RWPE1 (cell line): Measurements from ENCODE around the gene NSG2.

Experiments
- CTCF ChIA-PET: fragments of 350-600 bp; sonication (Branson Sonifier 250); formaldehyde crosslinking; extraction: SDS; loops from one replicate; lab custom pipeline; 2021; lab: Yijun Ruan, JAX
- POLR2A ChIA-PET: fragments of 400-600 bp; formaldehyde crosslinking; extraction: SDS; loops from one replicate; lab custom pipeline; 2020; ENCODE audit warnings: antibody characterized with exemption; ENCODE audit not compliant: low non-redundant PET; lab: Yijun Ruan, JAX
- DNase-seq: peaks from one replicate; pipeline ENCODE4 v3.0.0; 2012; ENCODE audit warnings: low spot score
- H3K27ac ChIP-seq: fragments of 450-650 bp; 2 replicates; pipeline ENCODE4 v1.5.1; 2017
- TF ChIP-seq, protein P1 (sequence below): fragments of 450-650 bp; conservative IDR thresholded peaks from 2 replicates; pipeline ENCODE4 v1.5.1; 2017; ENCODE audit warnings: low read depth, mild to moderate bottlenecking

NSG2 gene

GRCh38 chr5:174067499-174067898 is 22.0 kb downstream of the NSG2 start:
- POLR2A ChIA-PET: no interaction called here
- no peak for DNase-seq
- TF ChIP-seq, protein P1, sequence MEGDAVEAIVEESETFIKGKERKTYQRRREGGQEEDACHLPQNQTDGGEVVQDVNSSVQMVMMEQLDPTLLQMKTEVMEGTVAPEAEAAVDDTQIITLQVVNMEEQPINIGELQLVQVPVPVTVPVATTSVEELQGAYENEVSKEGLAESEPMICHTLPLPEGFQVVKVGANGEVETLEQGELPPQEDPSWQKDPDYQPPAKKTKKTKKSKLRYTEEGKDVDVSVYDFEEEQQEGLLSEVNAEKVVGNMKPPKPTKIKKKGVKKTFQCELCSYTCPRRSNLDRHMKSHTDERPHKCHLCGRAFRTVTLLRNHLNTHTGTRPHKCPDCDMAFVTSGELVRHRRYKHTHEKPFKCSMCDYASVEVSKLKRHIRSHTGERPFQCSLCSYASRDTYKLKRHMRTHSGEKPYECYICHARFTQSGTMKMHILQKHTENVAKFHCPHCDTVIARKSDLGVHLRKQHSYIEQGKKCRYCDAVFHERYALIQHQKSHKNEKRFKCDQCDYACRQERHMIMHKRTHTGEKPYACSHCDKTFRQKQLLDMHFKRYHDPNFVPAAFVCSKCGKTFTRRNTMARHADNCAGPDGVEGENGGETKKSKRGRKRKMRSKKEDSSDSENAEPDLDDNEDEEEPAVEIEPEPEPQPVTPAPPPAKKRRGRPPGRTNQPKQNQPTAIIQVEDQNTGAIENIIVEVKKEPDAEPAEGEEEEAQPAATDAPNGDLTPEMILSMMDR: no peak
- H3K27ac ChIP-seq: no peak overlapping the region
- CTCF ChIA-PET: interaction anchor here (0.6 kb wide), 1 partner anchor 395 kb away, joined by 3 read pairs; no protein-coding TSS in a partner anchor

DNA sequence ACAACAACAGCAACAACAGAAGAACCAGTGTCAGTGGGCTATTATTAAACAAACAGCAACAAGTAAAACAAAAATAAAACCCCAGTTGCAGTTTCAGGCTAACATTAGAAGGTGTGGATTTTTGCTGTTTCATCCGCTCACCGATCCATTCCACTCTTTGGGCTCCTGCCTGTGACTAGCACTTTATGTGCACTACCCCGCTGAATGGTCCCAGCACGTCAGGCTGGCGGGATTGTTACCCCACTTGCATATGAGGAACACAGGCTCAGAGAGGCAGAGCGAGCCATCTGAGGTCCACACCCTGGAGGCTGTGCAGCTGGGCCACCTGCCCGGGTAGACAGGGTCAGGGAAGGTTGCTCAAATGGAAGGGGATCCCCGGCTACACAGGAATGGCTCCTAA is 26.0 kb downstream of the NSG2 start:
- no peak overlapping the region for H3K27ac ChIP-seq
- CTCF ChIA-PET: interaction anchor here (0.5 kb wide), 1 partner anchor 167 kb away, joined by 4 read pairs; no protein-coding TSS in a partner anchor
- POLR2A ChIA-PET: no interaction called here
- TF ChIP-seq, protein P1: no peak
- no peak for DNase-seq

DNA sequence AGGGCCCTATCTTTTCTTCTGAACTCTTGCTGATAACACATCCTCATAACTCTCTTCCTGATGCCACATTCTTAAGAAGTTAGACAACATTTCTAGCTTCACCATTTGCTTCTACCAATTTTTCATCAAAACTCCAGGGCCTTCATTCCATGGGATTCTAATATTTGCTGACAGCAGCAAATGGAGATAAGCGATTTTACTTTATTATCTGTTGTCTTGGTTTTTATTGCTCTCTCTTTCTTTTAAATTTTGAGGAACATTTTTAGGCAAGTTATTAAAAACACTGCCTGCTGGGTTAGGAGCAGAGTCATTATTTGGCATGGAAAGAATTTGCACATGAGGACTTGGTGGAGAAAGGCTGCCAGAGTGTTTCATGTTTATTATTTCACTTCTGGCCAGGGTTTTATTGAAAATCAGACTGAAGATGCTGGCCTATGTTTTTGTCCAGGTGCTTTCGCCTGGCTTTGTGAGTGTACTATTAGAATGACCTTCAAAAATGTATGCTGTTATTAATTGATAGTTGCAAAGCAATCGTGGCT is 27.7 kb downstream of the NSG2 start:
- H3K27ac ChIP-seq: no peak overlapping the region
- DNase-seq: no peak
- ChIA-PET CTCF (no interaction called here), POLR2A (no interaction called here)
- TF ChIP-seq, protein P1: no peak

DNA sequence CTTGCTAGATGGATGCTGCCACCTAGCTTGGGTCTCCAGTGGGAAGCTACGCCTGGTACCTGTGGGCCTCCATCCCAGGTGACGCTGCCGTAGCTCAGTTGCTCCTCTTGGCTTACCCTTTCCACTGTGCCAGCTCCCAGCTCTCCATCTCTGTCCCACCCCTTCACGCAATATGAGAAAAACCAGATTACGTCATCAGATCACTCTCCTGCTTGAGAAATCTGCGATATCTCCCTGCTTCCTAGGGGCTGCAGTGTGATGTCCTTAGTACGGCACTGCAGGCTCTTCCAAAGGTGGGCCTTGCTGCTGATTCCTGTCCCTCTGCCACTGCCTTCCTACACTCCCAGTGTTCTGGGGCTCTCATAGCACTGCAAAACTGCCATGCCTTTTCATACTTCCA is 28.9 kb downstream of the NSG2 start:
- ChIA-PET CTCF (interaction anchor here (1.1 kb wide), 2 partner anchors 29 to 247 kb away, joined by 3 to 4 read pairs; partner anchors contain the start of gene NSG2), POLR2A (no interaction called here)
- TF ChIP-seq, protein P1: no peak

DNA sequence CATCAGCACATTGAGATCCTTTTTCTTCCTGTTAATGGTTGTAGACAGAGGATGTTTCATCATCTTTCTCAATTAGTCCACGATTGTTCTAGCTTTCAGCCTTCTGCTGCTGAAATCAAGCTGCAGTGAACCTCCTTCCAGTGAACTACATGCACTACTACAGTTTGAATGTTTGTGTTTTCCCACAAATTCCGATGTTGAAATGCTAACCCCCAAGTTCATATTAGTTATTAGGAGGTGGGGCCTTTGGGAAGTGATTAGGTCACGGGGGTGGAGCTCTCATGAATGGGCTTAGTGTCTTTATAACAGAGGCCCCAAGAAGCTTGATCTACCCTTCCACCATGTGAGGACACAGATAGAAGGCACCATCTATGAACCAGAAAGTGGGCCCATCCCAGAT is 32.9 kb downstream of the NSG2 start:
- ChIA-PET POLR2A (no interaction called here), CTCF (interaction anchor here (0.5 to 1.0 kb wide), 6 partner anchors 13 to 408 kb away, joined by 3 read pairs; no protein-coding TSS in a partner anchor)
- H3K27ac ChIP-seq: no peak overlapping the region

More for the DNA sequence above, 28.9 kb downstream of the NSG2 start:
- no peak for DNase-seq
- no peak overlapping the region for H3K27ac ChIP-seq

GRCh38 chr5:174082286-174082685 is 36.8 kb downstream of the NSG2 start:
- H3K27ac ChIP-seq: no peak overlapping the region
- ChIA-PET POLR2A (no interaction called here), CTCF (interaction anchor here (0.6 kb wide), 1 partner anchor 243 kb away, joined by 3 read pairs; no protein-coding TSS in a partner anchor)
- peak; percentile 90 for DNase-seq
- TF ChIP-seq, protein P1: no peak

More for the DNA sequence above, 32.9 kb downstream of the NSG2 start:
- TF ChIP-seq, protein P1: no peak
- no peak for DNase-seq
